HPDE6-E6E7 (cell line): ENCODE measurements around the gene RMP24.
"Not testable (repeated sequence)": the region's sequence is repeated elsewhere in the genome, so short reads cannot be mapped to it uniquely, and the experiment has no call there.

Experiments
- DNase-seq: peaks from one replicate; pipeline ENCODE4 v3.0.0; 2011; ENCODE audit warnings: missing footprints; ENCODE audit errors: extremely low spot score

RMP24 gene

GRCh38 chr18:35972197-35973000 lies at the start of gene RMP24:
Gene RMP24 (plus strand): TSS chr18:35972679.
- peak; percentile 76 for DNase-seq

- no peak for DNase-seq
Measured at GRCh38 chr18:35923939-35924684, 48.4 kb upstream of the RMP24 start.

- DNase-seq, result no peak
Measured at GRCh38 chr18:35926884-35927283, 45.6 kb upstream of the RMP24 start.

DNA sequence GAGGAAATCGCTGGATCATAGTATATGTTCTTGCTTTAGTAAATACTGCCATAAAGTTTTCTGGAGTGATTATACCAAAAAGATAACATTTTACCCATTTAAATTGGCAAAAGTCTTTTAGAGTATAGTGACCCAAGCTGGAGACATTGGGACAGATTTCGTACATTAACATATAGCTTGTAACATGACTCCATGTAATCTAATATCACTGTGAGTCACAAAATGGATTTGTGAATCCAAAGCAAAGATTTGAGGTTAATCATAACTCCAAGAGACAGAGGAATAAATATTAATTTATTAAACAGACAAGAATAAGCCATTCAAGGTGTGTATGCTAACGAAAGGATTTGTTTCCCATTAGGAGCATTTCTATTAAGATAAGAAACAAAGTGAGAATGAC lies 45.0 kb upstream of the RMP24 start:
- no peak for DNase-seq

GRCh38 chr18:35933982-35934381 lies 38.5 kb upstream of the RMP24 start:
- DNase-seq, result peak; percentile 62

DNA sequence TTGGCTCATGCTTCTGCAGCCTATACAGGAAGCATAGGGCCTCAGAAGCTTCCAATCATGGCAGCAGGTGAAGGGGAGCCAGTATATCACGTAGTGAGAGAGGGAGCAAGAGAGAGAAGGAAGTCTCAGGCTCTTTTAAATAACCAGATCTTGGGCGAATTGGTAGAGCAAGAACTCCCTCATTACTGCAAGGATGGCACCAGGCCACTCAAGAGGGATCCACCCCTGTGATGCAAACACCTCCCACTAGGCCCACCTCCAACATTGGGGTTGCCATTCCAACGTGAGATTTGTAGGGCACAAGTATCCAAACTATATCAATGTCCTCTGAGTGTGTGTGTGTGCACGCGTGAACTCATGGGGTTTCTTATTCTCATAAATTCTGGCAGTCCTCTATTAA lies 37.6 kb upstream of the RMP24 start:
- DNase-seq, result no peak

- no peak for DNase-seq
Measured at GRCh38 chr18:35935805-35936204, 36.7 kb upstream of the RMP24 start.

- no peak for DNase-seq
Measured at GRCh38 chr18:35936951-35937350, 35.5 kb upstream of the RMP24 start.

DNA sequence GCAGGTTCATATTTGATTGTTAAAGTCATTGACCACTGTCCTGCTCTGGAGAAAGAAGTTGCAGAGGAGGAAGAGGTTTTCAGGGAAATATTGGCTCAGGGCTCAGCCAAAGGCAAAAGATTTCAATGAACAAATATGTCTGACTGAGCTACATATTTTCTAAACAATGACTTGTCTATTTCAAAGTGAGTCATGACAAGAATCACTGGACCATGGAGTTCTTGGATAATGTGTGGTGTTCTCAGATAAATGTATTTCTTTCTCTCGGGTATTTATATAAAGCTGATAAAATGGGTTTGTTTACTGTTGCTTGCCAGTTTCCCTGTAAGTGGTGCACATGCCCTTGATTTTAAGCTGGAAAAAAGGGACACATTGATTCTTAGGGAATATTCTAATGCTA lies 34.3 kb upstream of the RMP24 start:
- DNase-seq, result no peak

- no peak for DNase-seq
Measured at GRCh38 chr18:35938562-35938961, 33.9 kb upstream of the RMP24 start.

- no peak for DNase-seq
Measured at GRCh38 chr18:35939138-35939537, 33.3 kb upstream of the RMP24 start.

DNA sequence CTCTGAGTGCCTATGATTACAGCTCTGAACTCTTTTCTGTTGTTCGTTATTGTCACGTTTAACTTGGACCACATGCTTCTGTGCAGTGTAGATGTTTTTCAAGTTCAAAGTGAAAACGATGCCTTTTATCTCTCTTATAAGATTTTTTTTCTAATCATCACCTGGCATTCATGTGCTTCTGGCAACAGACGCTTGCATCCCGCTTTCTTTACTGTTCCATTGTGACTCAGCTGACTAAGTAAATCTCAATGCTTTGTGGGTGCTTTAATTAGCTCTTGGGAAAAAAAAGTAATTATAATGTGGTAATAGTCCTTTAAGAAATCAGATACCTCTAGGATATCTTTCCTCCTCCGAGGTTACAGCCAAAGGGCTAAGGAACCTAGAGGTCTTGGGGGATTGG lies 31.2 kb upstream of the RMP24 start:
- DNase-seq, result no peak

- no peak for DNase-seq
Measured at GRCh38 chr18:35942133-35942532, 30.3 kb upstream of the RMP24 start.

DNA sequence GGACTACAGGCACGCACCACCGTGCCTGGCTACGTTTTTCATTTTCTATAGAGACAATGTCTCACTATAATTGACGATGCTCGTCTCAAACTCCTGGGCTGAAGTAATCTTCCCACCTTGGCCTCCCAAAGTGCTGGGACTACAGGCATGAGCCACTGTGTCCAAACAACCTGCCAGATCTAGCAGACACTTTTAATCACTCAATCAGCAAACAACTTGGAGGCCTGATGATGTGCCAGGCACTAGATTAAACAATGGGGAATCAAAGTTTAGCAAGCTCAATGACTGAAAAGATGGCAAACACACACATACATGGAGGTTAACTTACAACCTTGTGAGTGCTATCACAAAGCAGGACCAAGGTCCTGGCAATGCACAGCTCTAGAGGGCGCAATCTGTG lies 29.8 kb upstream of the RMP24 start:
- no peak for DNase-seq

GRCh38 chr18:35948080-35948479 lies 24.4 kb upstream of the RMP24 start:
- no peak for DNase-seq

DNA sequence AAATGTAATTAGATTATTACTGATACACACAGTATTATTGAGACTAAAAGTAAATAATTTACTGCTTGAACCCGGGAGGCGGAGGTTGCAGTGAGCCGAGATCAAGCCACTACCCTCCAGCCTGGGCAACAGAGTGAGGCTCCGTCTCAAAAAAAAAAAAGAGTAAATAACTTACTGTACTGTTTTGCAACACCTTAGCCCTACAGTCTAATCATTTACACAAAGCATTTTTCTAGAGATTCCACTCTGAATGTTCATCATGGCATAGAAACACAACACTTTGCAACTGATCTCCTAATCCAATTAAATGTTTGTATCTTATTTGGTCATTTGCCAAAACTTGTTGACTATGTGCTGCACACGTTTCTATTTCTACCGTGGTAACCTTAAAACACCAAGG lies 23.4 kb upstream of the RMP24 start:
- no peak for DNase-seq

- DNase-seq, result no peak
Measured at GRCh38 chr18:35949903-35950627, 22.4 kb upstream of the RMP24 start.

DNA sequence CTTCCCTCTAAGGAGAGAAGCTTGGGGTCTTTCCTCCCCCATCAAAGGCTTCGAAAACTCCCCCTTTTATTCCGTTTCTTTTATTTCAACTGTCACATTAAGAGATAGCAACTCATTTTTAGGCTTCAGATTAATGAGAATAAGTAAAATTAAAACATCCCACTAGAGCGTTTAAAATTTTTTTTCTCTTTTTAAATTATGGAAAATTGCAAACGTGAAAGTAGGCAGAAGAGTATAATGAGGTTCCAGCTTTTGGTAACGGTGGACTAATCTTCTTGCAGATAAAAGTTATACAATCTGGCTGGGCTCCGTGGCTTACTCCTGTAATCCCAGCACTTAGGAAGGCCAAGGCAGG lies 21.9 kb upstream of the RMP24 start:
- DNase-seq, result no peak

DNA sequence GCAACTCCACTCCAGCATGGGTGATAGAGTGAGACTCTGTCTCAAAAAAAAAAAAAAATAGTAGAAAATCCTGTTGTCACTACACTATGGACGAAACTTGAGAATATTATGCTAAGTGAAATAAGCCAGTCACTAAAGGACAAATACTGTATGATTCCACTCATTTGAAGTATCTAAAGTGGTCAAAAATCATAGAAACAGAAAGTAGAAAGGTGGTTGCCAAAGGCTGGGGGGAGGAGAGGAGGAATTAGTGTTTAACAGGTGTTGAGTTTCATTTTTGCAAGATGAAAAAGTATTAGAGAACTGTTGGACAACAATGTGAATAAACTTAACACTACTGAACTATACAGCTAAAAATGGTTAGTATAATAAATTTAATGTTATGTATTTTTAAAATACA lies 18.8 kb upstream of the RMP24 start:
- no peak for DNase-seq

- no peak for DNase-seq
Measured at GRCh38 chr18:35956226-35956625, 16.3 kb upstream of the RMP24 start.

DNA sequence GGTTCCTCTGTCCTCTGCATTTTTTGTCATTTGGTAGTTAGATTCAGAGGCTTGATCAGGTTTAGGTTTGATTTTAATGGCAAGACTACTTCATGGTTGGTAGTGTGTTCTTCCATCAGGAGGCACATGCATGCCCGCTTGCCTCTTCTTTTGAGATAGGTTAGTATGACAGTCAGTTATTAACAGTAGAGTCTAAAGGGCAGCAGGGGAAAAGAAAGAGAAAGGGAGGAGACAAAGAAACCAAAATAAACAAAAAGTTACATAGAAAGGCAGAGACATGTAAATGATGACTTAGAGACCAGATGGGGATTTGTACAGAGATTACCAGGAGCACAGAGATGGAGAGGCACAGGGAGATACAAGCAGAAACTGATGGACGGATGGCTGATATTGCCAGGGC lies 10.2 kb upstream of the RMP24 start:
- no peak for DNase-seq

- DNase-seq, result no peak
Measured at GRCh38 chr18:35964319-35964718, 8.2 kb upstream of the RMP24 start.

DNA sequence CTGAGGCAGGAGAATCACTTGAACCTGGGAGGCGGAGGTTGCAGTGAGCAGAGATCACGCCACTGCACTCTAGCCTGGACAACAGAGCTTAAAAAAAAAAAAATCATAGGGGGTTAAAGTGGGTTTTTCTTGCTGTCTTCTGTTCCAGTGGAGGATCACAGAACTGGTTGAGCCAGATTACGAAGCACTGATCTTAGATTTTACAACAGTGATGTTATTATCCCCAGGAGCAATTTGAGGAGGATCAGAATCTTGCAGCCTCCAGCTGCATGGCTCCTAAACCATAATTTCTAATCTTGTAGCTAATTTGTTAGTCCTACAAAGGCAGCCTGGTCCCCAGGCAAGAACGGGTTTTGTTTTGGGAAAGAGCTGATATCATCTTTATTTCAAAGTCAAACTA lies 4.6 kb upstream of the RMP24 start:
- not testable (repeated sequence) for DNase-seq
